Gastroesophageal sphincter (tissue), 4 donors: ENCODE measurements around the gene PRMT1. TPM values are rescaled to one million over a fixed set of nuclear protein-coding genes. Genes with fewer than 3 reads are reported as not detected.

Experiments
- ATAC-seq: fragments of 150-250 bp; one replicate; pipeline ENCODE4 v1.9.1; 2016; ENCODE audit warnings: mild to moderate bottlenecking, moderate library complexity
- H3K27ac ChIP-seq, 4 donors: fragments of 200-600 bp; sonication (generic) in 3 of 4; 1 replicate in 3 of 4; 2 replicates in 1 of 4; pipeline ENCODE4 v1.5.1; 2016 to 2019
- H3K27me3 ChIP-seq: fragments of 200-600 bp; sonication (generic); one replicate; pipeline ENCODE4 v1.5.1; 2019
- H3K36me3 ChIP-seq, 2 donors: fragments of 200-600 bp; sonication (generic); one replicate each; pipeline ENCODE4 v1.5.1; 2019; ENCODE audit warnings: control low read depth in 1 of 2
- H3K4me1 ChIP-seq, 3 donors: fragments of 200-600 bp; sonication (generic); 1 replicate in 2 of 3; 2 replicates in 1 of 3; pipeline ENCODE4 v1.5.1; 2016 to 2019; ENCODE audit warnings: control low read depth in 2 of 3
- H3K4me3 ChIP-seq, 2 donors: fragments of 200-600 bp; sonication (generic); one replicate each; pipeline ENCODE4 v1.5.1; 2019; ENCODE audit warnings: mild to moderate bottlenecking in 1 of 2, moderate library complexity in 1 of 2
- H3K9me3 ChIP-seq, 3 donors: fragments of 200-600 bp; sonication (generic); one replicate each; pipeline ENCODE4 v1.5.1; 2017 to 2019; ENCODE audit warnings: control low read depth in 2 of 3
- CTCF ChIP-seq, 4 experiments: fragments of 200-600 bp in 2 of 4; fragments of 450-650 bp in 2 of 4; sonication (generic) in 1 of 4; IDR thresholded peaks; one replicate each; pipeline ENCODE4 v1.5.1; 2017 to 2019; ENCODE audit warnings: antibody characterized with exemption in 4 of 4, mild to moderate bottlenecking in 2 of 4, moderate library complexity in 2 of 4
- EP300 ChIP-seq: sonication (generic); formaldehyde crosslinking; IDR thresholded peaks from one replicate; pipeline ENCODE4 v1.6.1; 2017; ENCODE audit warnings: antibody characterized with exemption, mild to moderate bottlenecking
- POLR2A ChIP-seq, 2 donors: fragments of 450-650 bp; IDR thresholded peaks; one replicate each; pipeline ENCODE4 v1.6.1; 2017; ENCODE audit warnings: antibody characterized with exemption in 2 of 2, mild to moderate bottlenecking in 2 of 2, moderate library complexity in 1 of 2
- POLR2AphosphoS5 ChIP-seq: sonication (generic); formaldehyde crosslinking; IDR thresholded peaks from one replicate; pipeline ENCODE4 v1.6.1; 2017; ENCODE audit warnings: antibody characterized with exemption
- WGBS, 2 donors: methylation state at CpG; one replicate each; pipeline ENCODE4 v1.1.5; 2018; ENCODE audit warnings: low coverage in 1 of 2; 5-methylcytosine and 5-hydroxymethylcytosine counted together
- total RNA-seq, 4 donors: library from RNA; depleted of rRNA; stranded (reverse); fragments of >200 nt; gene quantifications; one replicate each; pipeline ENCODE4 v1.1.0, GENCODE V29; 2016

Gene PRMT1
- total RNA-seq, 4 donors from 2014 or later, result 137 to 152 (median 146) TPM

- Histone ChIP-seq H3K4me1 (peaks cover 0 to 37% (median 24%) of the 10 kb centered on the region in 3 donors), H3K4me3 (peak overlapping the region in 1 of 2 donors; percentile 52), H3K36me3 (peaks cover 0 to 16% of the 10 kb centered on the region in 2 donors), H3K9me3 (no peaks in the 10 kb centered on the region), H3K27me3 (peaks cover 37% of the 10 kb centered on the region), H3K27ac (no peak overlapping the region)
- WGBS, 2 donors, result 50% methylated on average over 10 of the region's 16 CpGs; no CpG with 5 or more reads in 1 of the 2 donors
- no peak for ATAC-seq
- TF ChIP-seq POLR2A (IDR thresholded peaks at IDR 0.05), result no peak
- no peak for TF ChIP-seq EP300
- no peak for TF ChIP-seq CTCF (IDR thresholded peaks at IDR 0.05)
- TF ChIP-seq POLR2AphosphoS5, result no peak
Measured at GRCh38 chr19:49692147-49692506, 15.1 kb downstream of the PRMT1 start.

- Histone ChIP-seq H3K4me3 (no peak overlapping the region), H3K27ac (no peak overlapping the region), H3K4me1 (peaks cover 0 to 10% (median 7%) of the 10 kb centered on the region in 3 donors), H3K9me3 (no peaks in the 10 kb centered on the region), H3K27me3 (peaks cover 13% of the 10 kb centered on the region), H3K36me3 (no peaks in the 10 kb centered on the region)
- no peak for ATAC-seq
- whole genome bisulfite sequencing, 2 donors, result 71 to 96% methylated on average over 4 to 6 of the region's 6 CpGs
- no peak for TF ChIP-seq POLR2AphosphoS5
- TF ChIP-seq CTCF (IDR thresholded peaks at IDR 0.05), result no peak
- TF ChIP-seq EP300, result no peak
- TF ChIP-seq POLR2A (IDR thresholded peaks at IDR 0.05), result no peak
Measured at GRCh38 chr19:49696115-49696514, 19.0 kb downstream of the PRMT1 start.

- TF ChIP-seq CTCF (IDR thresholded peaks at IDR 0.05) (no peak), EP300 (no peak), POLR2AphosphoS5 (no peak), POLR2A (IDR thresholded peaks at IDR 0.05) (no peak)
- peaks cover 0 to 3% (median 0%) of the 10 kb centered on the region in 3 donors for H3K4me1 ChIP-seq
- ATAC-seq, result no peak
Measured at GRCh38 chr19:49696865-49697264, 19.8 kb downstream of the PRMT1 start.

GRCh38 chr19:49699364-49699763 is 22.3 kb downstream of the PRMT1 start:
- no peak for ATAC-seq
- 85 to 90% methylated on average over 2 to 5 of the region's 5 CpGs for WGBS, 2 donors
- Histone ChIP-seq H3K36me3 (no peaks in the 10 kb centered on the region), H3K4me3 (no peak overlapping the region), H3K27ac (no peak overlapping the region), H3K27me3 (peaks cover 6% of the 10 kb centered on the region), H3K9me3 (no peaks in the 10 kb centered on the region), H3K4me1 (no peaks in the 10 kb centered on the region)
- no peak for TF ChIP-seq POLR2AphosphoS5
- no peak for TF ChIP-seq CTCF (IDR thresholded peaks at IDR 0.05)
- no peak for TF ChIP-seq POLR2A (IDR thresholded peaks at IDR 0.05)
- no peak for TF ChIP-seq EP300

More at GRCh38 chr19:49696865-49697264, 19.8 kb downstream of the PRMT1 start:
- peaks cover 10% of the 10 kb centered on the region for H3K27me3 ChIP-seq
- H3K27ac ChIP-seq, result no peak overlapping the region
- no peaks in the 10 kb centered on the region for H3K9me3 ChIP-seq
- no peaks in the 10 kb centered on the region for H3K36me3 ChIP-seq
- WGBS, 2 donors, result 80 to 93% methylated on average over 3 of the region's 7 CpGs
- H3K4me3 ChIP-seq, result no peak overlapping the region

GRCh38 chr19:49700563-49700962 is 23.5 kb downstream of the PRMT1 start:
- Histone ChIP-seq H3K36me3 (no peaks in the 10 kb centered on the region), H3K27me3 (peaks cover 6% of the 10 kb centered on the region), H3K4me1 (no peaks in the 10 kb centered on the region), H3K27ac (no peak overlapping the region), H3K4me3 (no peak overlapping the region), H3K9me3 (no peaks in the 10 kb centered on the region)
- WGBS, 2 donors, result 57 to 82% methylated on average over 2 to 10 of the region's 11 CpGs
- TF ChIP-seq POLR2A (IDR thresholded peaks at IDR 0.05) (no peak), EP300 (no peak), CTCF (IDR thresholded peaks at IDR 0.05) (no peak), POLR2AphosphoS5 (no peak)
- ATAC-seq, result no peak
